Nephron (organoid): ENCODE measurements around the gene FGF7.
A peak's percentile ranks its signal among the peaks of the same experiment; 100 is the strongest.
"Not testable (repeated sequence)": the region's sequence is repeated elsewhere in the genome, so short reads cannot be mapped to it uniquely, and the experiment has no call there.

Experiments
- H3K27ac Mint-ChIP-seq, 3 experiments: 2 replicates each; pipeline ENCODE4 v1.8.0; 2020; ENCODE audit warnings: mixed read lengths in 3 of 3, mild to moderate bottlenecking in 2 of 3, moderate library complexity in 1 of 3
- H3K27me3 Mint-ChIP-seq: 2 replicates; pipeline ENCODE4 v1.8.0; 2021; ENCODE audit warnings: low read depth, mild to moderate bottlenecking, moderate library complexity, mixed read lengths
- H3K36me3 Mint-ChIP-seq: 2 replicates; pipeline ENCODE4 v1.8.0; 2020; ENCODE audit warnings: low read depth, mixed read lengths
- H3K4me1 Mint-ChIP-seq: 2 replicates; pipeline ENCODE4 v1.8.0; 2020; ENCODE audit warnings: mixed read lengths
- H3K4me3 Mint-ChIP-seq, 3 experiments: 2 replicates each; pipeline ENCODE4 v1.8.0; 2020; ENCODE audit warnings: mild to moderate bottlenecking in 3 of 3, mixed read lengths in 3 of 3, moderate library complexity in 2 of 3
- H3K9me3 Mint-ChIP-seq: 2 replicates; pipeline ENCODE4 v1.8.0; 2020; ENCODE audit warnings: mixed read lengths
- CTCF ChIP-seq, 3 experiments: fragments of 200-600 bp; sonication (generic); IDR thresholded peaks; one replicate each; pipeline ENCODE4 v1.5.0; 2021; ENCODE audit warnings: antibody characterized with exemption in 3 of 3; ENCODE audit not compliant: unreplicated experiment in 3 of 3

Gene FGF7

GRCh38 chr15:49492830-49493229, 69.8 kb downstream of the FGF7 start:
- Mint-ChIP-seq H3K4me3 (no peak overlapping the region), H3K27me3 (no peaks in the 10 kb centered on the region), H3K9me3 (no peaks in the 10 kb centered on the region), H3K4me1 (peaks cover 15% of the 10 kb centered on the region), H3K27ac (no peak overlapping the region), H3K36me3 (no peaks in the 10 kb centered on the region)
- no peak for TF ChIP-seq CTCF (IDR thresholded peaks at IDR 0.05; ENCODE audit: unreplicated experiment in 3 of 3)

- H3K27me3 Mint-ChIP-seq: no peaks in the 10 kb centered on the region
- no peak overlapping the region for H3K4me3 Mint-ChIP-seq
- TF ChIP-seq CTCF (IDR thresholded peaks at IDR 0.05; ENCODE audit: unreplicated experiment in 3 of 3): no peak
- H3K9me3 Mint-ChIP-seq: no peaks in the 10 kb centered on the region
- peaks cover 15% of the 10 kb centered on the region for H3K4me1 Mint-ChIP-seq
- peak overlapping the region in 2 of 3 experiments; percentile 5 to 80 for H3K27ac Mint-ChIP-seq
- H3K36me3 Mint-ChIP-seq: no peaks in the 10 kb centered on the region
These were observed 71.8 kb downstream of the FGF7 start for GRCh38 chr15:49494842-49495241.

GRCh38 chr15:49495993-49496753, 73.1 kb downstream of the FGF7 start:
- Mint-ChIP-seq H3K27me3 (no peaks in the 10 kb centered on the region), H3K27ac (peak overlapping the region in 2 of 3 experiments; percentile 42 to 73), H3K36me3 (peaks cover 4% of the 10 kb centered on the region), H3K4me3 (no peak overlapping the region), H3K9me3 (peaks cover 5% of the 10 kb centered on the region), H3K4me1 (peaks cover 15% of the 10 kb centered on the region)
- no peak for TF ChIP-seq CTCF (IDR thresholded peaks at IDR 0.05; ENCODE audit: unreplicated experiment in 3 of 3)

GRCh38 chr15:49501586-49501985, 78.5 kb downstream of the FGF7 start:
- Mint-ChIP-seq H3K4me1 (peaks cover 8% of the 10 kb centered on the region), H3K36me3 (peaks cover 14% of the 10 kb centered on the region), H3K4me3 (no peak overlapping the region), H3K9me3 (peaks cover 24% of the 10 kb centered on the region), H3K27me3 (no peaks in the 10 kb centered on the region), H3K27ac (no peak overlapping the region)
- no peak for TF ChIP-seq CTCF (IDR thresholded peaks at IDR 0.05; ENCODE audit: unreplicated experiment in 3 of 3)

GRCh38 chr15:49506341-49506740, 83.3 kb downstream of the FGF7 start:
- Mint-ChIP-seq H3K27me3 (no peaks in the 10 kb centered on the region), H3K36me3 (peaks cover 9% of the 10 kb centered on the region), H3K4me1 (no peaks in the 10 kb centered on the region), H3K9me3 (peaks cover 17% of the 10 kb centered on the region), H3K4me3 (no peak overlapping the region), H3K27ac (no peak overlapping the region)
- no peak for TF ChIP-seq CTCF (IDR thresholded peaks at IDR 0.05; ENCODE audit: unreplicated experiment in 3 of 3)

GRCh38 chr15:49507261-49507660, 84.2 kb downstream of the FGF7 start:
- H3K27ac Mint-ChIP-seq: no peak overlapping the region
- no peak for TF ChIP-seq CTCF (IDR thresholded peaks at IDR 0.05; ENCODE audit: unreplicated experiment in 3 of 3)
- H3K4me3 Mint-ChIP-seq: no peak overlapping the region
- no peaks in the 10 kb centered on the region for H3K4me1 Mint-ChIP-seq
- peaks cover 11% of the 10 kb centered on the region for H3K9me3 Mint-ChIP-seq
- H3K27me3 Mint-ChIP-seq: no peaks in the 10 kb centered on the region
- peaks cover 8% of the 10 kb centered on the region for H3K36me3 Mint-ChIP-seq

- not testable (repeated sequence) for H3K4me3 Mint-ChIP-seq, H3K27ac Mint-ChIP-seq, H3K9me3 Mint-ChIP-seq, H3K4me1 Mint-ChIP-seq, H3K36me3 Mint-ChIP-seq, H3K27me3 Mint-ChIP-seq
These were observed 89.7 kb downstream of the FGF7 start for GRCh38 chr15:49512739-49513138.
